Psoas muscle (tissue), 8 donors: ENCODE results near the gene HNRNPC. TPM values are rescaled to one million over a fixed set of nuclear protein-coding genes. Genes with fewer than 3 reads are reported as not detected.
A peak's percentile ranks its signal among the peaks of the same experiment; 100 is the strongest.

Source experiments
- ATAC-seq, 4 donors: fragments of 200-7000 bp; cut with Tn5 transposase; one replicate each; pipeline ENCODE4 v1.9.1; 2020; ENCODE audit warnings: moderate library complexity in 3 of 4, mild to moderate bottlenecking in 2 of 4
- DNase-seq, 2 donors: peaks; one replicate each; pipeline ENCODE4 v3.0.0-alpha.2; 2020
- H3K27ac ChIP-seq: fragments of 200-600 bp; one replicate; pipeline ENCODE4 v1.8.0; 2022
- H3K27me3 ChIP-seq, 3 donors: fragments of 200-600 bp in 1 of 3; one replicate each; pipeline versions ENCODE4 v1.6.1 to v1.8.0; 2013 to 2022; ENCODE audit warnings: low read length in 2 of 3, mild to moderate bottlenecking in 2 of 3, moderate library complexity in 1 of 3; ENCODE audit not compliant: insufficient read depth in 3 of 3
- H3K36me3 ChIP-seq, 2 donors: fragments of 200-600 bp in 1 of 2; one replicate each; pipeline versions ENCODE4 v1.6.1 to v1.8.0; 2013 to 2022; ENCODE audit warnings: low read depth in 1 of 2, mild to moderate bottlenecking in 1 of 2, moderate library complexity in 1 of 2; ENCODE audit not compliant: insufficient read depth in 1 of 2
- H3K4me1 ChIP-seq: fragments of 200-600 bp; one replicate; pipeline ENCODE4 v1.8.0; 2022
- H3K4me3 ChIP-seq: fragments of 200-600 bp; one replicate; pipeline ENCODE4 v1.8.0; 2022; ENCODE audit warnings: mild to moderate bottlenecking
- H3K9me3 ChIP-seq: fragments of 200-600 bp; one replicate; pipeline ENCODE4 v1.8.0; 2022
- WGBS, 3 donors: extraction: QIAGEN DNeasy Blood & Tissue Kit; methylation state at CpG; one replicate each; pipeline versions ENCODE4 v1.1.6 to v1.1.7; 2013; 5-methylcytosine and 5-hydroxymethylcytosine counted together
- intact Hi-C, 2 donors: fragments of 100-400 bp; cut with DNase I; formaldehyde crosslinking; loops; one replicate each; pipeline versions ENCODE4 v1.11.0 to v1.14.2; 2022
- polyA plus RNA-seq, 3 donors: library from polyadenylated mRNA; stranded (reverse); fragments of 200-250 nt; gene quantifications; one replicate each; pipeline ENCODE4 v1.2.3, GENCODE V29; 2013
- total RNA-seq, 4 donors: library from RNA; stranded (reverse); fragmentation: NEBNext Ultra II Directional in 2 of 4; extraction: Animal tissue kit (Norgen Biotek cat#: 25700) in 2 of 4; gene quantifications; one replicate each; pipeline versions ENCODE4 v1.2.1 to v1.2.4, GENCODE V29; 2021 to 2023
- TF ChIP-seq, protein P1 (sequence below): fragments of 200-600 bp; IDR thresholded peaks from one replicate; pipeline ENCODE4 v1.8.0; 2022; ENCODE audit warnings: antibody characterized with exemption
- donor health status: healthy with polysubstance abuse.
- donor health status: DM: no; HTN: no; CAD: no; lungs with moderate emphysema.
- donor health status: Bipolar disorder and iron deficiency.
- donor health status: healthy.
- donor health status: DM: yes; HTN: yes; CAD: no.
- donor health status: DM: no; HTN: no; CAD: no.
- donor health status: DM: no; HTN: no; CAD: no.
- donor health status: DM: yes; HTN: yes; CAD: no.

HNRNPC gene
- total and polyA plus RNA-seq, 7 donors, result 215 to 310 (median 250) TPM

GRCh38 chr14:21255385-21256101 lies 13.7 kb downstream of the HNRNPC start:
- no peak overlapping the region for H3K4me3 ChIP-seq
- peaks cover 52% of the 10 kb centered on the region for H3K4me1 ChIP-seq
- no peaks in the 10 kb centered on the region for H3K9me3 ChIP-seq
- H3K27me3 ChIP-seq, result no peaks in the 10 kb centered on the region
- 65 to 79% (median 67%) methylated on average over 4 of the region's 4 CpGs for WGBS, 3 donors
- no peak for DNase-seq
- H3K36me3 ChIP-seq, result peaks cover 15 to 90% of the 10 kb centered on the region in 2 donors
- H3K27ac ChIP-seq, result peak overlapping the region; percentile 4
- no peak for ATAC-seq
- intact Hi-C loops, result no loop called here
- TF ChIP-seq, protein P1, sequence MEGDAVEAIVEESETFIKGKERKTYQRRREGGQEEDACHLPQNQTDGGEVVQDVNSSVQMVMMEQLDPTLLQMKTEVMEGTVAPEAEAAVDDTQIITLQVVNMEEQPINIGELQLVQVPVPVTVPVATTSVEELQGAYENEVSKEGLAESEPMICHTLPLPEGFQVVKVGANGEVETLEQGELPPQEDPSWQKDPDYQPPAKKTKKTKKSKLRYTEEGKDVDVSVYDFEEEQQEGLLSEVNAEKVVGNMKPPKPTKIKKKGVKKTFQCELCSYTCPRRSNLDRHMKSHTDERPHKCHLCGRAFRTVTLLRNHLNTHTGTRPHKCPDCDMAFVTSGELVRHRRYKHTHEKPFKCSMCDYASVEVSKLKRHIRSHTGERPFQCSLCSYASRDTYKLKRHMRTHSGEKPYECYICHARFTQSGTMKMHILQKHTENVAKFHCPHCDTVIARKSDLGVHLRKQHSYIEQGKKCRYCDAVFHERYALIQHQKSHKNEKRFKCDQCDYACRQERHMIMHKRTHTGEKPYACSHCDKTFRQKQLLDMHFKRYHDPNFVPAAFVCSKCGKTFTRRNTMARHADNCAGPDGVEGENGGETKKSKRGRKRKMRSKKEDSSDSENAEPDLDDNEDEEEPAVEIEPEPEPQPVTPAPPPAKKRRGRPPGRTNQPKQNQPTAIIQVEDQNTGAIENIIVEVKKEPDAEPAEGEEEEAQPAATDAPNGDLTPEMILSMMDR, result no peak

DNA sequence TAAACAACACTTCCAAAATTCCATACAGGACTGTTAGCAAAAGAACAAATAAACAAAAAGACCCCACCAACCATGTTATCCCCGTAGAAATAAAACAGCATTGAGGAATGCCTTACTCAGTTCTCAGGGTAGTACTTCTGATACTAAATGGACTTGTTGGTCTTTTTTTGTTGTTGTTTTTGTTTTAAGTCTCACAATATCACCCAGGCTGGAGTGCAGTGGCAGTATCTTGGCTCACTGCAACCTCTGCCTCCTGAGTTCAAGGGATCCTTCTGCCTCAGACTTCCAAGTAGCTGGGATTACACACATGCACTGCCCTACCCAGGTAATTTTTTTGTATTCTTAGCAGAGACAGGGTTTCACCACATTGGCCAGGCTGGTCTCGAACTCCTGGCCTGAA lies 17.1 kb downstream of the HNRNPC start:
- Histone ChIP-seq H3K27ac (no peak overlapping the region), H3K36me3 (peaks cover 7 to 86% of the 10 kb centered on the region in 2 donors)
- 82 to 92% (median 86%) methylated on average over 2 of the region's 2 CpGs for WGBS, 3 donors

GRCh38 chr14:21251215-21251614 lies 18.0 kb downstream of the HNRNPC start:
- H3K27me3 ChIP-seq, result no peaks in the 10 kb centered on the region
- H3K36me3 ChIP-seq, result peaks cover 7 to 81% of the 10 kb centered on the region in 2 donors
- no peaks in the 10 kb centered on the region for H3K9me3 ChIP-seq
- ATAC-seq (no peak), DNase-seq (no peak)
- H3K27ac ChIP-seq, result no peak overlapping the region
- no peak overlapping the region for H3K4me3 ChIP-seq
- H3K4me1 ChIP-seq, result peaks cover 14% of the 10 kb centered on the region
- TF ChIP-seq, protein P1, result no peak
- intact Hi-C loops, result no loop called here
- 92 to 97% (median 96%) methylated on average over 5 of the region's 5 CpGs for WGBS, 3 donors

More for the DNA sequence above, 17.1 kb downstream of the HNRNPC start:
- DNase-seq, result no peak
- intact Hi-C loops, result no loop called here
- no peak for ATAC-seq
- H3K27me3 ChIP-seq, result no peaks in the 10 kb centered on the region
- H3K4me3 ChIP-seq, result no peak overlapping the region
- H3K4me1 ChIP-seq, result peaks cover 23% of the 10 kb centered on the region
- no peaks in the 10 kb centered on the region for H3K9me3 ChIP-seq
- TF ChIP-seq, protein P1, result no peak

GRCh38 chr14:21248739-21249411 lies 20.4 kb downstream of the HNRNPC start:
- TF ChIP-seq, protein P1, result no peak
- ATAC-seq (no peak), DNase-seq (no peak)
- no peaks in the 10 kb centered on the region for H3K9me3 ChIP-seq
- H3K27me3 ChIP-seq, result no peaks in the 10 kb centered on the region
- no peak overlapping the region for H3K27ac ChIP-seq
- intact Hi-C loops, result no loop called here
- H3K4me3 ChIP-seq, result no peak overlapping the region
- 85 to 92% (median 89%) methylated on average over 8 of the region's 8 CpGs for WGBS, 3 donors
- H3K4me1 ChIP-seq, result no peaks in the 10 kb centered on the region
- peaks cover 3 to 83% of the 10 kb centered on the region in 2 donors for H3K36me3 ChIP-seq
